GM19463 (cell line): ENCODE results near the gene CREBRF.
"Not testable (repeated sequence)": the region's sequence is repeated elsewhere in the genome, so short reads cannot be mapped to it uniquely, and the experiment has no call there.

Experiments
- ATAC-seq: cut with Tn5 transposase; IDR thresholded peaks from one replicate; pipeline ENCODE4 v1.9.1; 2021; ENCODE audit warnings: mild to moderate bottlenecking, moderate library complexity; ENCODE audit not compliant: unreplicated experiment

The CREBRF gene

GRCh38 chr5:173148354-173148753, 92.2 kb downstream of the CREBRF start:
- no peak for ATAC-seq

- no peak for ATAC-seq
These were observed 96.4 kb downstream of the CREBRF start for GRCh38 chr5:173152547-173152946.

DNA sequence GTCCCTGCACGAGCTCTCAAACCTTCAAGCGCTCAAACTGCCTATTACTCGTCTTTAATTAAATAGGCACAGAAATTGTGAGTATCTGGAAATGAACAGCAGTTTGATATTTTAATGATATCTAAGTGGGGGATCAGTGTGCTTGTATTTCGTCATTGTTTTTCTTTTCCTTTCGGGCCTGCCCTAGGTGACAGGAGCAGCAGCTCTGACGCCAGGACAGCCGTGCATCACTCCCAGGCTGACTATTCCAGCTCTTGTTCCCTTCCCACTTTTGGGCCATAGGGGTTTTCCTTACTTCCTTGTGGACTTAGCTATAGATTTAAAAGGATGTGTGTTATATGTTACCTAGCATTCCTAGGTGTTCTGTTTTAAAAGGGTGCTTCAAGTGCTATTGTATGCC, 97.7 kb downstream of the CREBRF start:
- ATAC-seq = no peak

DNA sequence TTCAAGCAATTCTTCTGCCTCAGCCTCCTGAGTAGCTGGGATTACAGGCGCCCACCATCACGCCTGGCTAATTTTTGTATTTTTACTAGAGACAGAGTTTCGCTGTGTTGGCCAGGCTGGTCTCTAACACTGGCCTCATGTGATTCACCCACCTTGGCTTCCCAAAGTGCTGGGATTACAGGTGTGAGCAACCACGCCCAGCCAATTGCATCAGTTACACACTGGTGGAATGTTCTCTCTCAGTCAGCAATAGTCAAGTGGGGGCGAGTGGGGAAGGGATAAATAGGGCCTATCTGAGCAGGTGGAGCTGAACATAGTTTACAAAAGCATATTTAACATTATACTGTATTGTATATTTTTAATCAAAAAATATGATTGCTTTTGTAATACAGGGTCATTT, 98.5 kb downstream of the CREBRF start:
- not testable (repeated sequence) for ATAC-seq

GRCh38 chr5:173155912-173156311, 99.8 kb downstream of the CREBRF start:
- no peak for ATAC-seq

GRCh38 chr5:173158366-173158765, 102.2 kb downstream of the CREBRF start:
- no peak for ATAC-seq

- ATAC-seq = no peak
These were observed 103.1 kb downstream of the CREBRF start for GRCh38 chr5:173159256-173159655.

- no peak for ATAC-seq
These were observed 105.0 kb downstream of the CREBRF start for GRCh38 chr5:173161148-173161547.

DNA sequence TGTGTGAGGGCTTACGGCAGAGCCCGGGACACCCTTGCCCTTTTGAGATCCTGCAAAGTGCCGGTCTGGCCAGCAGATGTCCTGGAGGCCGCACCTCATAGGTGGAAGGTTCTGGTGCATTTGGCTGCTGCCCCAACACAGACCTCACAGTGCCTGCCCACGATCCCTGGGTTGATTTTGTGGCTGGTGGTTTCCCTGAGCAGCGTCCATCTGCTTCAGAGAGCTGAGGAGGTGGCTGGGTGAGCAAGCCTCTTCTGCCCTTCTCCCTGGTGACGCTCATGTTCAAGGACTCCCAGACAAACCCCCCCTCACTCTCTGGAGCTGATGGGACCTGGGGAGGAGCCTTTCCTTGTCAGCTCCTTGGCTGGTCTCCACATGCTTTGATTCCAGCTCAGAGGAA, 107.1 kb downstream of the CREBRF start:
- no peak for ATAC-seq

- no peak for ATAC-seq
These were observed 109.2 kb downstream of the CREBRF start for GRCh38 chr5:173165177-173166016.

GRCh38 chr5:173172166-173172565, 116.0 kb downstream of the CREBRF start:
- no peak for ATAC-seq

- ATAC-seq = no peak
These were observed 119.4 kb downstream of the CREBRF start for GRCh38 chr5:173175523-173175922.

- no peak for ATAC-seq
These were observed 122.3 kb downstream of the CREBRF start for GRCh38 chr5:173178369-173178910.

- no peak for ATAC-seq
These were observed 124.2 kb downstream of the CREBRF start for GRCh38 chr5:173180331-173180730.

DNA sequence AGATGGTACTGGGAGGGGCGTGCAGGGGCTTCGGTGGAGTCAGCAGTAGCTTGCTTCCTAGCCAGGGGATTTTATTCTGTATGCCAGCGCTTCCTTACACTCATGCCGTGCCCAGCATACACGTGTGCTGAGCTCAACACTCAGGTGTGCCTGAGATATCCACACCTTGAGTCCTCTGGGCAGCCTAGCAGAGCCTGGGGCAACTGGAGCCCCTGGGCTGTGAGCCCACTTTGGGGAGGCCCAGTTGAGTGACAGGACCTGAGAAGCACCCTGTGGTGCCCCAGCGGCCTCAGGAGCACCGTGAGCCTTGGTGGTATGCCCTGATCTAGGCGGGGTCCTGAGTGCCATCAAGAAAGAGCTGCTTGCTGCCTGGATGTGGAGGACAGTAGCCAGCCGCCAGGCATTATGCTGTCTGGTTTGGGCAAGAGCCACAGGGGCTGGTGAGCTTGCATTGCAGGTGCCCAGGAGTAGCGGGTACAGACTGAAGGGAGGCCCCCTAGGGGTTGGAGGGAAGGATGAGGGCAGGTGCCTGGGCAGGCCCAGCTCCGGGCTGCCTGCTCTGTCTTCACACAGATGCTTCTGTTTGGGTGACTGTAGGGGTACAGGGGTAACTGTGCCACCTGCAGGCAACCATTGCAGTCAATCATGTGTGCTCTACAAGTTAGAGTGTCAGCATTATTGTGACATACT, 131.0 kb downstream of the CREBRF start:
- ATAC-seq = no peak

DNA sequence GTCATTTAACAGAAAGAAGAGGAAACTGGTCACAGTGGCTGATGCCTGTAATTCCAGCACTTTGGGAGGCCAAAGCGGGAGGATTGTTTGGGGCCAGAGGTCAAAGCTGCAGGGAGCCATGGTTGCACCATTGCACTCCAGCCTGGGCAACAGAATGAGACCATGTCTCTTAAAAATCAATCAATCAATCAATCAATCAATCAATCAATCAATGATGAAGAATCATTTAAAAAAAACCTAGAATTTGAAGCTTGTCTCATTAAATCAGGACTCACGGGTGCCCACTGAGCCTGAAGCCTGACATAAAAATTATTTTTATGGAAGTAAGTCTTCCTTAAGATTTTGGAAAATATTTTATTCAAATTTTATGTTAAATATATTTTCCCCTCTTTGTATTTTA, 132.1 kb downstream of the CREBRF start:
- ATAC-seq = no peak
